ENCODE measurements around the gene SVIL.

- TF ChIP-seq CTCF (conservative IDR thresholded peaks at IDR 0.05 in 1 of 2, IDR thresholded peaks at IDR 0.05 in 1 of 2; ENCODE audit: low read depth in 1 of 2, low read length in 2 of 2), result no peak
- TF ChIP-seq EZH2 (IDR thresholded peaks at IDR 0.05; ENCODE audit: low read length, missing control alignments), result no peak
Observed at GRCh38 chr10:29540016-29540415, 94.8 kb downstream of the SVIL start.

Measured in fibroblast of lung (primary cell).